Stimulated activated CD4-positive, alpha-beta T cell treated with anti-CD3 and anti-CD28 coated beads, Interleukin-15, amount 100 ng/mL, for 1 hour (primary cell): ENCODE measurements around the gene KLC3.
A peak's percentile ranks its signal among the peaks of the same experiment; 100 is the strongest.
"Not testable (repeated sequence)": the region's sequence is repeated elsewhere in the genome, so short reads cannot be mapped to it uniquely, and the experiment has no call there.

Experiments used
- DNase-seq, 2 donors: peaks; one replicate each; pipeline ENCODE4 v3.0.0-alpha.2; 2020; ENCODE audit warnings: low read depth in 1 of 2, low spot score in 1 of 2

KLC3 gene

DNA sequence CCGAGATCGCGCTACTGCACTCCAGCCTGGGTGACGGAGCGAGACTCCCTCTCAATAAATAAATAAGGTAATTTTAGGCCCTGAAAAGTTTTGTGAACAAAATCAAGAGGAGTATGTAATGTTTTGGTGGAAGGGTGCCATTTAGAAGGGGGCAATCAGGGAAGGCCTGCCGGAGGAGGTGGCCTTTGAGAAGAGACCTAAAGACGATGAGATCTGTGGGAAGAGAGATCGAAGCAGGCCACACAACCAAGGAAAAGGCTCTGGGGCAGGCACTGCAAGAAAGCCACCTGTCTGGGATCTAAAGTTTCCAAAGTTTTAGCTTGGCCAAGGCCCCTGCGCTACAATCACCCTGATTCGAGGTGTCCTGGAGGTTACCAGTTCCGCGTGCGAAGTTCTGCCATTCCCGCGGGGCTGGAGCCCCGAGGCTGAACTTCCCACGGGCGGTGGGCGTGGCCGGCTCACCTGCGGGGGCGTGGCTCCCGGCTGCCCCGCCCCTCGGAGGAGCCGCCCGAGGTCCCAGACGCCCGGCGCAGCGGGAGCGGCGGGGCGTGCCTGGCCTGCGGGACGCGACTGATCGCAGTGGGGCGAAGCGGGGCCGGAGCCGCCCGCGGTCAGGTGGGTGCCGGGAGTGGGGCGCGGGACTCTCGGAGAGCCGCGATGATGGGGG, at the start of gene KLC3:
KLC3 (plus strand) TSS at position 519 of the 667 bp plus-strand sequence. CDS start 4,792 bp downstream, outside the sequence.
- peak; percentile 22 to 31 for DNase-seq

GRCh38 chr19:45291834-45292233, 48.7 kb upstream of the KLC3 start:
- no peak for DNase-seq

DNA sequence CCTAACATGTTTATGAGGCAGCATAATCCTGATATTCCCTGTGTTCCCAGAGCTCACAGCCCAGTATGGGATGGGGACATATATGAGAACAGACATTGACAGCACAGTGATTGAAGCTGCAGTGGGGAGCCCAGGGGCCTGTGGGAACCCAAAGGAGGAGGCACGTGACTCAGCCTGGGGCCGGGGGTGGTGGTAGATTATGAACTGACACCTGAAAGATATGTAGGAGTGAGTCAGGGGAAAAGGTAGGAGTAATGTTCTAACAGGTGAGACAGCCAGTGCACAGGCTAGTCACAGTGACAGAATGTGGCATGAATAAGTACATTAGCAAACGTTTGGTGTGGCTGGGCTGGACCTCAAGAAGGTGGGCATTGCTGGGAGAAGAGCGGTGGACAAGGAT, 46.9 kb upstream of the KLC3 start:
- DNase-seq: peak in 1 of 2 donors; percentile 22

DNA sequence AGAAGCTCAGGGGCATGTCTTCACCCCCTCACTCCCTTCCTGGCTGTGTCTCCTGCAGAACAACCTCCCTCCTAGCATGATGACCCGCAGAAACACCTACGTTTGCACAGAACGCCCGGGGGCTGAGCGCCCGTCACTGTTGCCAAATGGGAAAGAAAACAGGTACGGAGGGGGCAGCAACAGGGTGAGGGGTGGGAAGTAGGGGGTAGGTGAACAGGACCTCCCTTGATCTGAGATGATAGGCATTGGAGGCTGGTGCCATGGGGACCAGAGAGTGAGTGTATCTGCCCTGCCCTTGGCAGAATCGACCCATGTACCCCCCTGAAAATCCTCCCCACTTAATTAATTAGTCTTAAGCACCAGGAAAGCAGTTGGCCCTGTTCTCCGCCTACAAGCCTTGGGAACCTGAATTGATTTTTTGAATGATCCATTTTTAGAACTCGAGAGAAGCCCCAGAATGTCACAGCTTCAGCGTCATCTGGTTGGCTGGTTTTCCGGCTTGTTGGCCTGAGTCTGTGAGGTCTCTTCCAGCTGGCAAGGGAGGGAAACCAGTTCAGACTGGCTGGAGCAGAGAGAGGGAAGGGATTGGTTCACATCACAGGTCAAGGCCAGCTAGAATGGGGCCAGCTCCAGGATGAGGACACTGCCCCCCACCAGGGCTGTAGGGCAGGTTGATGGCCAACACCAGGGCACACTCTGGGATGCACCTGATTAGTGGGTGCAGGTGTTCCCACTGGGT, 46.1 kb upstream of the KLC3 start:
- DNase-seq: no peak

GRCh38 chr19:45295873-45296272, 44.7 kb upstream of the KLC3 start:
- no peak for DNase-seq

DNA sequence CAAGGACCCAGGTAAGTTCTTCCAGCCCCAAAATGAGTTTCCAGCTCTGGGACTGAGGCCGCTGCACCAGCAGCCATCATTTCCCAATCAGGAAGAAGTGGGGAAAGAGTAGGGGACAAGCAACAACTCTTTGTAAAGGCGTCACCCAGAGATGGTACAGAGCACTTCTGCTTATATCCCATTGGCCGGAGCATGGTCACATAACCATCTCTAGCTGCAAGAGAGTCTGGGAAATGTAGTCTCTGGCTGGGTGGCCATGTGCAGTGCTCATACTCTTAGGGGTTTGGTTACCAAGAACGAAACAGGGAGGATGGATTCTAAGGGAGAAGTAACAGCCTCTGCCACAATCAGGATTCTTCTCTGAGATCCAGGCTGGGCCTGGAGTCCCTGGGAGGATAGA, 44.2 kb upstream of the KLC3 start:
- DNase-seq: no peak

- DNase-seq: no peak
Observed at GRCh38 chr19:45297674-45298073, 42.9 kb upstream of the KLC3 start.

GRCh38 chr19:45298264-45298663, 42.3 kb upstream of the KLC3 start:
- no peak for DNase-seq

GRCh38 chr19:45299719-45300118, 40.8 kb upstream of the KLC3 start:
- DNase-seq: no peak

DNA sequence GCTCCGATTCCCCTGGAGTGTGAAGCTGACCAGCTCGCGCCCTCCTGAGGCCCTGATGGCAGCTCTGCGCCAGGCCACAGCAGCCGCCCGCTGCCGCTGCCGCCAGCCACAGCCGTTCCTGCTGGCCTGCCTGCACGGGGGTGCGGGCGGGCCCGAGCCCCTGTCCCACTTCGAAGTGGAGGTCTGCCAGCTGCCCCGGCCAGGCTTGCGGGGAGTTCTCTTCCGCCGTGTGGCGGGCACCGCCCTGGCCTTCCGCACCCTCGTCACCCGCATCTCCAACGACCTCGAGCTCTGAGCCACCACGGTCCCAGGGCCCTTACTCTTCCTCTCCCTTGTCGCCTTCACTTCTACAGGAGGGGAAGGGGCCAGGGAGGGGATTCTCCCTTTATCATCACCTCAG, 38.1 kb upstream of the KLC3 start:
- no peak for DNase-seq

DNA sequence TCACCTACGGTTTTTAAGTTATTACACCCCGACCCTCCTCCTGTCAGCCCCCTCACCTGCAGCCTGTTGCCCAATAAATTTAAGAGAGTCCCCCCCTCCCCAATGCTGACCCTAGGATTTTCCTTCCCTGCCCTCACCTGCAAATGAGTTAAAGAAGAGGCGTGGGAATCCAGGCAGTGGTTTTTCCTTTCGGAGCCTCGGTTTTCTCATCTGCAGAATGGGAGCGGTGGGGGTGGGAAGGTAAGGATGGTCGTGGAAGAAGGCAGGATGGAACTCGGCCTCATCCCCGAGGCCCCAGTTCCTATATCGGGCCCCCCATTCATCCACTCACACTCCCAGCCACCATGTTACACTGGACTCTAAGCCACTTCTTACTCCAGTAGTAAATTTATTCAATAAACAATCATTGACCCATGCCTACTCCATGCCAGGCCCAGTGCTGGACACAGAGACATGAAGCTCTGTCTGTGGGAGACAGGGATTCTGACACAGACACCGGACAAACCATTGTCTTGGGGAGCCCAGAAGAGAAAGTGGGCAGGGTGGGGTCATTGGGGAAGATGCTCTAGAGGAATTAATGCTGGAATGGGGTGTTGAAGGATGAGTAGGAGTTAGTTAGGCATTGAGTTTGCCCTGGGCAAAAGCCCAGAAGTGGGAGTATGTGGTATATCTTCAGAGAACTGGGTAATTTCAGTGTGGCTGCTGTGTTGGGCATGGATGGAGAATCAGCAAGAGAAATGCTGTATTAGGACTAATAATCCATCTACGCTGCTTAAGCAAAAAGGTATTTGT, 37.1 kb upstream of the KLC3 start:
- no peak for DNase-seq

DNA sequence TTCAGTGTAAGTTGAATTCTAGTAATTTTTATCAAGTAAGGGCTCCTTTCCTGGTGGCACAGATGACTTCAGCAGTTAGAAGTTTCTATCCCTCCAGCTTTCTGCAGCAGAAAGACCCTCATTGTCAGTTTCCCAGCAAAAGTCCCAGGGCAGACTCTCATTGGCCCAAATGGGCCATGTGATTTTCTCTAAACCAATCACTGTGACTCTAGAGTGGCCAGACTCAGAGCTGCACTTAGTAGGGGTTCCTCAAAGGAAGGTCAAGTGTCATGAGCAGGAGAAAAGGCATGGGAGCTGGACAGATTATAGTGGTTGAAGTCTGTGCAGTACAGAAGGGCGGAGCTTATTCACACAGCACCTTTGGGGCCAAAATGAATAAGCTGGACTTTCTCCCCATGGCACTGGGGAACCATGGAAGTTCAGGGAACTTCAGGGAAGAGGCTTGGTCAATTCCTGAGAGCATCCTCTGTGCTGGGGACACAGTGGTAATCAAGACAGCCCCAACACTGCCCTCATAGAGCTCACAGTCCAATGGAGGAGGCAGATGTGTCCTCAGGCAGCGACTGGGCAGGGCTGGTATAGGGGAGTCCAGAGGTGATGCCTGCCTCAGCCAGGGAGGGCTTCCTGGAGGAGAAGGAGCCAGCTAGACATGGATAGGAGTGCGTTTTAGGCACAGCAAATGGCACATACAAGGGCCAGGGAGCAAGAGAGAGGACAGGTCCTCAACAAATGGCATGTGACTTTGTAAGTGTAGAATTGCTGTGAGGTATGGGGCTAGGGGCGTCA, 36.2 kb upstream of the KLC3 start:
- DNase-seq: no peak

GRCh38 chr19:45305007-45305406, 35.5 kb upstream of the KLC3 start:
- no peak for DNase-seq

GRCh38 chr19:45305421-45305820, 35.1 kb upstream of the KLC3 start:
- DNase-seq: no peak

DNA sequence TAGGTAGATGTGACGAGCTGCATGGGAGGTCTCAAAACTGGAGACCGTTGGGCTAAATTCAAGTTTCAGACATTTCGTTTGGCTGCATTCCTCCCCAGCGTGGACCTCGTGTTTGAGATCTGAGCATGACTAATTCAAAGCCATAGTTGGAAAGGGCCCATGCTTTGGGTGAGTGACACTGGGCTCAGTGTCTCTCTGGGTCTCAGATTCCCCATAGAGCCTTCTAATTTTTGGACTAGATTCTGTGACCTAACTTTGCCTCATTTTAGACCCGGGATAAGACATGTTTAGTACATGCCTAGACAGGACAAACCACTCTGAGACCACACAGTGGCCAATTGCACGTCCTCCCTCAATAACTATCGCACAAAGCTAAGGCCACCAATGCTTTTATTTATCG, 34.5 kb upstream of the KLC3 start:
- DNase-seq: no peak

DNA sequence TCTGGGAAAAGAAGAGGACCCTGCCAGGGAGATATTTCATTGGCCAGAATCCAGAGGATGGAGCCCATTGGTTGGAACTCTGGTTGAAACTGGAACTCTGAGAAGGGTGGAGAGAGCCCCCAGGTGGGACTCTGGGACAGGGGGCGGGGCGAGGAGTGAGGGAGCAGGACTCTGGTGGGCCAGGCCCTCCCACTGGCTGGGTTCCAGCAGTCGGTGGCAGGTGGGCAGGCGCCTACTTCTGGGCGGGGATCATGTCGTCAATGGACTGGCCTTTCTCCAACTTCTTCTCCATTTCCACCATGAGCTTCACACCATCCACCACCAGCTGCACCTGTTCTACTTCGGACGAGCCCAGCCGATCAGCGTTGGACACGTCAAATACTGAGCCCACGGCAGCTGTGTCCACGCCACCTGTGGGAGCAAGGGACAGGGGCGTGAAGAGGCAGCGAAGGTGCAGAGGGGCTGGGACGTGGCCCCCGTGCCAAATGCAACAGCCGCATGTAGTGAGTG, 34.0 kb upstream of the KLC3 start:
- no peak for DNase-seq

- no peak for DNase-seq
Observed at GRCh38 chr19:45307361-45307760, 33.2 kb upstream of the KLC3 start.

DNA sequence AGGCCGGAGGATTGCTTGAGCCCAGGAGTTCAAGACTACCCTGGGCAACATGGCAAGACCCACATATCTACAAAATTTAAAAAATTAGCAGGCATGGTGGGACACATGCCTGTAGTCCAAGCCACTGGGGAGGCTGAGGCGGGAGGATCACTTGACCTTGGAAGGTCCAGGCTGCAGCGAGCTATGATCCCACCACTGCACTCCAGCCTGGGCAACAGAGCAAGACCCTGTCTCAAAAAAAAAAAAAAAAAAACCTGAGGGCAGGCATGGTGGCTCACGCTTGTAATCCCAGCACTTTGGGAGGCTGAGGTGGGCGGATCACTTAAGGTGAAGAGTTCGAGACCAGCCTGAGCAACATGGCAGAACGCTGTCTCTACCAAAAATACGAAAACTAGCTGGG, 31.2 kb upstream of the KLC3 start:
- DNase-seq: not testable (repeated sequence)

- no peak for DNase-seq
Observed at GRCh38 chr19:45311621-45312020, 28.9 kb upstream of the KLC3 start.

GRCh38 chr19:45312285-45312684, 28.3 kb upstream of the KLC3 start:
- not testable (repeated sequence) for DNase-seq

- no peak for DNase-seq
Observed at GRCh38 chr19:45314708-45315245, 25.8 kb upstream of the KLC3 start.
